ENCODE measurements around the gene FGFR2. TPM values are rescaled to one million over a fixed set of nuclear protein-coding genes. Genes with fewer than 3 reads are reported as not detected.

The FGFR2 gene
- total RNA-seq, 1 donor from 2014 or later: 2.9 TPM

DNA sequence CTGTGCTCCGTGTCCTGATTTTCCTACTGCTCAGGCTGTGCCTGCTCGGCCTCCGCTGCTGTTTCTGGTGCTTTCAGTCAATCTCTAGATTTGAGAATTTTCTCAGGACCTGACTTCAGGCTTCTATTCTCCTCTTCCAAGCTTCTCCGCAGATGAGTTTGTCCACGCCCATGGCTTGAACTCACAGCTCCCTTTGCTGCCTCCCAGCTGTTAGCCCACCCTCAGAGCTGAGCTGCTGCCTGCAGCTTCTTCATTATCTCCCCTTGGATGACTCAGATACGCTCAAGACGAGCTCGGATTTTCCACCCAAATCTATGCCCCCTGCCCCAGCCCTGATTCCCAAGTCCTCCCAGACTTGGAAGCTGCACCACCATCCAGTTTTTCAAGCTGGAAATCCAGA lies 104.7 kb downstream of the FGFR2 start:
- TF ChIP-seq, protein P1, sequence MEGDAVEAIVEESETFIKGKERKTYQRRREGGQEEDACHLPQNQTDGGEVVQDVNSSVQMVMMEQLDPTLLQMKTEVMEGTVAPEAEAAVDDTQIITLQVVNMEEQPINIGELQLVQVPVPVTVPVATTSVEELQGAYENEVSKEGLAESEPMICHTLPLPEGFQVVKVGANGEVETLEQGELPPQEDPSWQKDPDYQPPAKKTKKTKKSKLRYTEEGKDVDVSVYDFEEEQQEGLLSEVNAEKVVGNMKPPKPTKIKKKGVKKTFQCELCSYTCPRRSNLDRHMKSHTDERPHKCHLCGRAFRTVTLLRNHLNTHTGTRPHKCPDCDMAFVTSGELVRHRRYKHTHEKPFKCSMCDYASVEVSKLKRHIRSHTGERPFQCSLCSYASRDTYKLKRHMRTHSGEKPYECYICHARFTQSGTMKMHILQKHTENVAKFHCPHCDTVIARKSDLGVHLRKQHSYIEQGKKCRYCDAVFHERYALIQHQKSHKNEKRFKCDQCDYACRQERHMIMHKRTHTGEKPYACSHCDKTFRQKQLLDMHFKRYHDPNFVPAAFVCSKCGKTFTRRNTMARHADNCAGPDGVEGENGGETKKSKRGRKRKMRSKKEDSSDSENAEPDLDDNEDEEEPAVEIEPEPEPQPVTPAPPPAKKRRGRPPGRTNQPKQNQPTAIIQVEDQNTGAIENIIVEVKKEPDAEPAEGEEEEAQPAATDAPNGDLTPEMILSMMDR (IDR thresholded peaks at IDR 0.05): no peak
- no peaks in the 10 kb centered on the region for H3K27me3 Mint-ChIP-seq (ENCODE audit: low read depth)
- peaks cover 9% of the 10 kb centered on the region for H3K4me1 Mint-ChIP-seq (ENCODE audit: low read depth)
- H3K4me3 Mint-ChIP-seq (ENCODE audit: unreplicated experiment): no peak overlapping the region
- no peak for DNase-seq (ENCODE audit: low spot score)
- no peak overlapping the region for H3K27ac Mint-ChIP-seq (ENCODE audit: unreplicated experiment)
- H3K9me3 Mint-ChIP-seq (ENCODE audit: low read depth): no peaks in the 10 kb centered on the region
- H3K36me3 Mint-ChIP-seq (ENCODE audit: low read depth): peaks cover 3% of the 10 kb centered on the region

- no peaks in the 10 kb centered on the region for H3K27me3 Mint-ChIP-seq (ENCODE audit: low read depth)
- no peak overlapping the region for H3K27ac Mint-ChIP-seq (ENCODE audit: unreplicated experiment)
Measured at GRCh38 chr10:121490871-121491519, 107.2 kb downstream of the FGFR2 start.

DNA sequence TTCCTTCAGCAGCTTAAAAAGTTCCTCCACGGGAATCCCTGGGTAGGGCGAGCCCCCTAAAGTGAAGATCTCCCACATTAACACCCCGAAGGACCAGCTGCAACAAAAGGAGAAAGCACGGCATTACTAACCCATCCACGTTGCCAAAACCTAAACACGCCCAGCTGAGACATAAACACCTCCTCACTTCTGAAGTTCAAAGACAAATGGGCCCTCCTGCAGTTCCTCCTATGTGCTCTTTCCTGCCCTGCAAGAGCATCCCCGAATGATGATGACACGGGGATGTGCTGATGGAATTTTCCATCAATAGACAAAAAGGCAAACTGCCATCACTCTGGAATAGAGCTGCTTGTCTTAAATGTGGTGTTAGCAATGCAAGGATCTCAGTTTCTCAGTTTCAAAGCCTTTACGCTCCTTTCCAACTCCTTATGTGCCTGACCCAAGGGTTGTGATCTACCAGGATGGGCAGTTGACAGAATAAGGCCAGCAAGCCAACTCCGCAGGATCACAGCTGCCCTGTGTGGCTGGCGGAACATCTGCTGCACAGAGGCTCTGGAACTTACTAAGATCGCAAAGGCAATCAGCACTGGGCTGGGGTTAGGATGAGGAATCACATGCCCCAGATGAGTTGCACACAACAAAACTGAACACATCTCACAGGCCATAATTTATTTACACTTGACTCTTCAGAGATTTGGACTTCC lies 112.7 kb downstream of the FGFR2 start:
- Mint-ChIP-seq H3K4me1 (ENCODE audit: low read depth) (peaks cover 3% of the 10 kb centered on the region), H3K36me3 (ENCODE audit: low read depth) (no peaks in the 10 kb centered on the region), H3K9me3 (ENCODE audit: low read depth) (no peaks in the 10 kb centered on the region), H3K27me3 (ENCODE audit: low read depth) (no peaks in the 10 kb centered on the region), H3K27ac (ENCODE audit: unreplicated experiment) (no peak overlapping the region), H3K4me3 (ENCODE audit: unreplicated experiment) (no peak overlapping the region)
- no peak for DNase-seq (ENCODE audit: low spot score)
- TF ChIP-seq, protein P1 (IDR thresholded peaks at IDR 0.05): no peak

More at GRCh38 chr10:121490871-121491519, 107.2 kb downstream of the FGFR2 start:
- peaks cover 3% of the 10 kb centered on the region for H3K36me3 Mint-ChIP-seq (ENCODE audit: low read depth)
- no peak for DNase-seq (ENCODE audit: low spot score)
- TF ChIP-seq, protein P1 (IDR thresholded peaks at IDR 0.05): no peak
- peaks cover 9% of the 10 kb centered on the region for H3K4me1 Mint-ChIP-seq (ENCODE audit: low read depth)
- peak overlapping the region; percentile 21 for H3K4me3 Mint-ChIP-seq (ENCODE audit: unreplicated experiment)
- H3K9me3 Mint-ChIP-seq (ENCODE audit: low read depth): no peaks in the 10 kb centered on the region

- TF ChIP-seq, protein P1 (IDR thresholded peaks at IDR 0.05): no peak
- peaks cover under 1% of the 10 kb centered on the region for H3K36me3 Mint-ChIP-seq (ENCODE audit: low read depth)
- no peak overlapping the region for H3K27ac Mint-ChIP-seq (ENCODE audit: unreplicated experiment)
- H3K9me3 Mint-ChIP-seq (ENCODE audit: low read depth): no peaks in the 10 kb centered on the region
- DNase-seq (ENCODE audit: low spot score): no peak
- no peak overlapping the region for H3K4me3 Mint-ChIP-seq (ENCODE audit: unreplicated experiment)
- no peaks in the 10 kb centered on the region for H3K27me3 Mint-ChIP-seq (ENCODE audit: low read depth)
- no peaks in the 10 kb centered on the region for H3K4me1 Mint-ChIP-seq (ENCODE audit: low read depth)
Measured at GRCh38 chr10:121484816-121485215, 113.4 kb downstream of the FGFR2 start.

DNA sequence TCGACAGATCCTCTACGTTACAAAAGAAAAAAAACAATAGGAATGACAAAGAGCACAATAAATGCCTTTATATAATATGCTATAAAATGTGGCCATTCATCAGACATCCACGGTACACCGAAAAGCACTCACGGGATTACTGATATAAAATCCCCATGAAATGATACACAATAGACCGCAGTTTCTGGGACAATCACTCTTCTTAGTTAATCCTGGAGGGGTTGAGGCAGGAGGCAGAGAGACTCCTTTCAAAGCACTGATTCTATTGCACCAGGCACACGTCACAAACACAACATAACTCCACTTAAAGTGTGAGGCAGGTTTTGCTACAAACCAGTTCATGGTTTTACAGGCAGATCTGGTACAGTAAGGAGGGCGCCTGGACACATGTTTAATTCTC lies 113.8 kb downstream of the FGFR2 start:
- H3K36me3 Mint-ChIP-seq (ENCODE audit: low read depth): peaks cover 3% of the 10 kb centered on the region
- H3K27ac Mint-ChIP-seq (ENCODE audit: unreplicated experiment): no peak overlapping the region
- no peak for DNase-seq (ENCODE audit: low spot score)
- no peaks in the 10 kb centered on the region for H3K9me3 Mint-ChIP-seq (ENCODE audit: low read depth)
- TF ChIP-seq, protein P1 (IDR thresholded peaks at IDR 0.05): no peak
- H3K27me3 Mint-ChIP-seq (ENCODE audit: low read depth): no peaks in the 10 kb centered on the region
- H3K4me3 Mint-ChIP-seq (ENCODE audit: unreplicated experiment): no peak overlapping the region
- no peaks in the 10 kb centered on the region for H3K4me1 Mint-ChIP-seq (ENCODE audit: low read depth)
